Hematopoietic multipotent progenitor cell treated with erythropoietin and hydrocortisone succinate and interleukin-3 and kit ligand, for 6 days (in vitro differentiated cells): ENCODE measurements around the gene SCN5A.

Experiments
- DNase-seq: peaks from one replicate; pipeline ENCODE4 v3.0.0-alpha.2; 2015

Gene SCN5A

DNA sequence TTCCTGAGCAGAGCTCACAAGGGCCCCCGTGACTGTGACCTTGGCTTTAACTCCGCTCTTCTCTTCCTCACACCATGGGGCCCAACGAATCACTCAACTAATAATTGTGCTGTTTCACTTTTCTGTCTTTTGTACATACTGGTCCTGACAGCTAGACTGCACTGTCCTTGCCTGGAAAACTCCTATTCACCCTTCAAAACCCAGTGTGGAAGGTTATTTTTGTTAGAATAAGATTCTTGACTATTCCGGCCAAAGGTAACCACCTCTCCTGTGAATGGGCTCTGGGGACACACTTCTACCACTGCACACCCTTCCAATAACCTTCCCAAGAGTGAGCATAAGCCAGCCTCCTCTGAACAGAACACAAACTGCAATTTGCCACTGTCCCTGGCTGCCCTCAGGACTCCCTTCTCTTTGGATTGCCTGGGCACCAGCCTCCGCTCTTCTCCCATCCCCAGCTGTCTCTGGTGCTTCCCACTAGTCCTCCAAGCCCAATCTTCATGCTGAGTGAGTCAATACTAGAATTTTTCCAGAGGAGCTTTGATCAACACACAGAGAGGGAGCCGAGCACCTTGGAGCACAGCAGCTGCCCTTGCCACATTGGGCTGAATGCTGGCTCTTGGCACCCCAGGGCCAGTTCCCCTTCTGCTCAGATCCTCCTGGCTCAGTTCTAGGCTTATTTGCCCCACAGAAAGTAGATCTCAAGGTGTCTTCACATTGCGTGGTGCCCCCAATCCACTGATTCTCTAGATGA, 2.1 kb downstream of the SCN5A start:
- no peak for DNase-seq

DNA sequence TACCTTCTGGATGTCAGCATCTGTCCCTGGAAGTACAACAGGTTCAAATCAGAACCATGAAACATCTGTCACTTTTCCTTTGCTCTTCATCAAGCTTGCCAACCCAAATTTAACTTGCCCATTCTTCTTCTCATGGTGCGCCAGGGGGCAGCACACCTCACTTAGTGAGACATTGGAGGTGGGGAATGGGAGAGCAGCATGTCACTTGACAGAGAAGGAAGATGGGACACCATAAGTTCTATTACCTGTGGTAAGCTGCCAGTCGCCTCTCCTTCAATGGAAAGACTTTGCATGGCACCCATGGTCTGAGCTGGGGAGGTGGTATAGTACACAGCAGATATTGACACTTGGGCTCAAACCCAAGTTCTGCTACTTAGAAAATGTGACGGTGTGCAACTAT, 2.9 kb downstream of the SCN5A start:
- peak; percentile 72 for DNase-seq

DNA sequence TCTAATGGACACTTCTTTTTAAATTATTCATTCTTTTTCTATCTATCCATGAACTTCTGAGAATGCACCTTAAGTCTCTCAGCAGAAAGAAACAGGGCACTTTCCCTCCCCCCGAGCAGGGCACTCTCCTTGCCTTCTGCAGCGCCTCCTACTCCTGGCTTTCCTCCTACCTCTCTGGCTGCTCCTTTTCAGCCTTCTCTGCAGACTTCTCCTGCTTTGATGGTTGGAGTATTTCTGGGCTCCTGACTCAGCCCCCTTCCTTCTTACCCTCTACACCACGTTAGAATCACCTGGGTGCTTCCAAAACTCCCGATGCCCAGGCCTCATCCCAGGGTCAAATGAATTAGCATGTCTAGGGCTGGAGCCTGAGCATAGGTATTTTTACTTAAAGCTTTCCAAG, 3.4 kb downstream of the SCN5A start:
- no peak for DNase-seq

DNA sequence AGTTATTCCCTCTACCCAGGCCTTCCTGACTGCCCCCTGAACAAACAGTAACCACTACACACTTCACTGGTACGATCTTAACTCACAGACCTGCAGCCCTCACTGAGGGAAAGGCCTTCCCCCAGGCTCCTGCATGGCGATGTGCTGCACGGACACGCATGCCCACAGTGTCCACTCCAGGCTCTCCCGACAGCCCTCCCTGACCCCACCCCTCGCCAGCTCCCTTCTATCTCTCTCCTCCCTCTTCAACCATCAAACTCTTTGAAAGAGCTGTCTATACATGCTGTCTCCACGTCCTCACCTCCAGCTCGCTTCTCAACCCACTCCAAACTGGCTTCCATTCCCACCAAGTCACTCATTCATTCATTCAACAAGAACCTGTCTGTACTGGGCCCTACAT, 3.9 kb downstream of the SCN5A start:
- no peak for DNase-seq

DNA sequence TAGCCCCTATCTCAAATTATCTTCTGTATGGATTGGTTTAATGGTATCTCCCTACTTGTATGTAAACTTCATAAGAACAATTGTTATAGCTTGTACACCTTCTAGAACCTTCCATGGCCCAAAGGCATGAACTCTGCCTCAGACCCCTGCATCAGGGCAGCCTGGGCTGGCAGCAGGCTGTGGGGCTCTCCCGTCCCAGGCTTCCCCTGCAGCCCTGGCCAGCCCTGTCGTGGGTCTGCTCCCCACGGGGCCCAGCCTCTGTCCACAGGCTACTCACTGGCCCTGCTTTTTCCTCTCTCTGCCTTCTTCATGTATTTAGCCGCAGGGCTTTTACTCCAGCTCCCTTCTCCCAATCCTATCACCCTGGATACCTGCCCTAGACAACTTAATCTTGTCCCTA, 4.4 kb downstream of the SCN5A start:
- no peak for DNase-seq

DNA sequence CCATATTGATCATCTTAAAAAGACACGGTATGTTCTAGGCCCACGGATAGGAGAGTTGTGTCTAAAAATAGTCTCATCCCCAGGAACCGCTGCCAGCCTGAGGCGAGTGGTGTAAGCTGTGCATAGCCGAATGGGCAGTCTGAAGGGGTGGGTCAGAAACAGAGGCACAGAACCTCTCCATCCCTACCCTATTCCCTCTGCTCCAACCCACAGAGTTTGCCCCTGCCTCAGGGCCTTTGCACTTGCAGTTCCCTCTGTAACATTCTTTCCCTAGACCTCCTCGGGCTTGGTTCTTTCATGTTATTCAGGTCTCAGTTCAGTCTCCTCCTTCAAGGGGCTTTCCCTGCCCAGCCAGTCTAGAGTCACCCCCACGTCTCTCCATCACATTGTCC, 4.8 kb downstream of the SCN5A start:
- DNase-seq: no peak

DNA sequence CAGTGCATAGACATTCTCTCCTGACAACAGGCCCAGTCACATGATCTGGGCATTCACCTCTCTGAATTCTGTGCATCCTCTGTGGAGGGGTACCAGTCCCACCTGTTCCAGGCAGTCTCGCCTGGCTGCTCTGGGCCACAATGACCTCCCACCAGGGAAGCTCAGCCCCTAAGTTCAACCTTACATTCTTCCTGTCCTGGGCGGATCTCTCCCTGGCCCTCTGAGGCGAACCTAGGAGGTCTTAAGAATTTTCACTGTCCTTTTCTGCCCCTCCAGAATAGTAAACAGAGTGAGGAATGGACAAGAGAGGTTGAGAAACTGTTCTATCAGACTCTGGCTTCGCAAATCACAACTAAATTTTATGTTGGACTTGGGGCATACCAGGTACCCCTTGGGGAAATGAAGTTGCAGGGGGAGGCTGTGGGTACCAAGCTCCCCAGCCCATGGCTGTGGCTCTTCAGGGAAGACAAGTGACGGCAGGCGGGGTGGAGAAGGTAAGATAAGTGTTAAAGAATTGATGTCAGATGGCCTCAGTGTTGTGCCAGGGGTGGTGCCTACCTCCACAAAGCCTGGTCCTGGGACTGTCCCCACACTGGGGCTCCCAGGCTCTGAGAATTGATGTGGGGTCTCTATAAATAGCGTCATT, 5.3 kb downstream of the SCN5A start:
- no peak for DNase-seq

DNA sequence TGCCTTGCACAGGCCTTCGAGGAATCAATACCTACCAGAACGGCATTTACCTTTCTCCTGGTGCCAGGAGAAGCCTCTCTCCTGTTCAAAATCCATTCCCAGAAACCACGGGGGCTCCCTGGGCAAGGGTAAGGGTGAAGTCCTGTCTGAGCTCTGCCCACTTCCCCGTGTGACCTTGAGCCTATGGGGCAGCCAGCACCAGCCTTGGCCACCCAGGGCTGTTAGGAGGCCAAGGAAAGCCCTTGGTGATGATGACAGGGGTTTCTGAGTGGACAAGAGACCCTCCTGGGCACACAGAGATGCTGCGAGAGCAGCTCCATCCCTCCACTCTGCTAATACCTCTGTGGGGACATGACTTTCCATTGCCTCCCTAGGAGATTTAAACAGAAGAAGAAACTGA, 5.9 kb downstream of the SCN5A start:
- no peak for DNase-seq

DNA sequence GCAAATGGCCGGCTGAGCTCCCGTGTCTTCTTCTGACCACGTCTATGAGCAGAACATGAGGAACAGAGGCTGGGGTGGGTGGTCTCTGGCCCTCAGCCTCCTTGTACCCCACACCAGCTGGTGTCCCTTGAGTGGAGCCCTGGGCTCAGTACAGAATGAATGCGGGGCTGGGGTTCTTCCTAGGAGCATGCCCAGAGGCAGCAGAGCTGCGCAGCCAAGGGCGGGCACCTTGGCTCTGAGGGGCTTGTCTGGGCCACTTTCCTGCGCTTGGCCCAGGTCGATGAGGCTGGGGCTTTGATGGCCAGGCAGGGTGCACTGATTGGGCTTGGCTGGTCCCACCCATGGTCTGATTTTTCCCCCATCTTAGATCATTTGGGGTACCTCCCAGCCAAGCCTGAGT, 6.4 kb downstream of the SCN5A start:
- no peak for DNase-seq

DNA sequence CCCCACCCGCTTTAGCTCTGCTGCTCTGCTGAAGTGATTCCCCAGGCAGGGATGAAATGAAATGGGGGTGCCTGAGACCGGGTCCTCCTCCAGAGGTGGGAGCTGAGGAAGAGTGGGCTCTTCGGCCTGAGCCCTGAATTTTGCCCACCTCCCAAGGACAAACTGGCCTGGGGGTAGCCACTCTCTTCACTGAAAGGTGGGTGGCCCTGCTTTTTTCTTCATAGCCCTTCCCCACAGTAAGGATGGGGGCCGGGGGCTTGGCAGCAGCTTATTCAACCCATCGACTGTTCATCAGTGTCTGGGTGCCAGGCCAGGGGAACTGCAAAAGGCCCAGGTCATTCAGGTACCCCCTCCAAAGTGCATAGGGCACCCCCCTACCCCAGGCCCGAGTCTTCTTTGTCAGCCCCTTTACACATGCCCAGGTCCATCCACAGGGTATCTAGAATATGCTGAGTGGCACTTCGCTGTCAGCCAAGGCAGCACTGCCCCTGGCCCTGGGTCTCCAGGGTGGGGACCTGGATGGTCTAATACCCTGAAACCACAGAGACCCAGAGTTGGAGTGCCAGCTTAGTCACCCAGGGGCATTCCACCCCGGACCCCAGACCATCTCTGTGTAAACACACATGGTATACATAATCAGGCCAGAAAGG, 7.9 kb downstream of the SCN5A start:
- no peak for DNase-seq

DNA sequence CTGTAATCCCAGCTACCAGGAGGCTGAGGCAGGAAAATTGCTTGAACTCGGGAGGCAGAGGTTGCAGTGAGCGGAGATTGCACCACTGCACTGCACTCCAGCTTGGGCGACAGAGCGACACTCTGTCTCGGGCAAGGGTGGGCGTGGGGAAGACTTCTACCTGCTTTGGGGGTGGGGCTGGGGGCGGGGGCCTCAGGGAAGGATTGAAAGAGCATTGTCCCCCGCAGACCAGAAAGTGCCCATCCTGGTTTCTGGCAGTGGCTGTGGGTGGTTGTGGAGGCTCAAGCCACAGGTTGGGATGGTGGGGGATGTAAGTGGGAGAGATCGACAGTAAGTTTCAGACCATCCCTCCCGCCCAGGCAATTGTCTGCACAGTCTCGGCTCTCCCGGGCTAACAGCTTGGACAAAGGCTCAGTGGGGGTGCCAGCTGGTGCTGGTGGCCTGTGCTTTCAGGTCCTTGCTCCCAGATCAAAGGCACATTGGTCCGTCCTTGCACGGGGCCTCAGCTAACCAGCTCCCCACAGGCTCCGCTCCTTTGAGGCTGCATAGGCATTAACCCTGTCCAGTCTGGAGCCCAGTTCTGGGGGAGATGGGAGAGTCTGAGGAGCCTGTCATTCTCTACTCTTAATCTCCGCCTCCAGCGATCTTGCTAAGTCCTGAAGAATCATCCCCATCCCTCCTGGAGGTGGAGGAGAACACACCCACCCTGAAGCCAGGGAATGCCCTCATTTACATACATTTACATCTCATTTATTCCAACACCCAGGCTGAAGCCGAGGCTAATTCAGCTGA, 8.6 kb downstream of the SCN5A start:
- DNase-seq: no peak

DNA sequence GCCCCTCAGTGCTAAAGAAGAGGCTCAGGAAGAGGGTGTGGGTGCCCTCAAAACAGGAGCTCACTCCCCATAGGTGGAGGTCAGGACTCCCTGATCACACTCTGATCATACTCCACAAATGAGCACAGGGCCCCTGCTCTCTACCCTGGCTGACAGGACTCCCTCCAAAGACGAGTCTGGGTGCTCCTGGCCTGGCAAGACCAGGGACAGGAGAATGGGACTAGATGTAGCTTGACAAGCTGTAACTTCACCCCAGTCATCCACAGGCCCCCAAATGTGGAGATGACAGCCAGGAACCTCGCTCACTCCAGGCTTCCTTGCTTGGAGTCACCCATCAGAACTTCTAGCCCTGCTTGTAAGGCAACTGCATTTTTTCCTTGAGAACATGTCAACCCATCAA, 11.1 kb downstream of the SCN5A start:
- DNase-seq: no peak

DNA sequence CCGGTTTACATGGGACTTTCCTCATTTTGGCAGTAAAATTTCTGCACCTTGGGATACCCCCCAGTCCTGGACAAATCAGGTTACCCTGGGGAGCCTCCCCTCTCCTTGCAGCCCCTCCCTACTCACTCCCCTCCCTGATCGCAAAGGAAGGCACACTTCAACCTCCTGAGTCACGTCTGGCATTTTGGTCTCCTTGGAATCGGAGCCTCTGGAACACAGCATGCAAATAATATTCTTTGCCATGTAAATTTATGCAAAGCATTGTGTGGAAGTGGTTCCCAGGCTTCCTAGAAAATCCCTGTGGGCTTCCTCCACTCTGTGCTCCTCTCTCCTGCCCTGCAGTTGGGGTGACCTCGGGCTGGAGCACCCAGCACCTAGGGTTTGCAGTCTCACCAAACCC, 11.6 kb downstream of the SCN5A start:
- DNase-seq: no peak

DNA sequence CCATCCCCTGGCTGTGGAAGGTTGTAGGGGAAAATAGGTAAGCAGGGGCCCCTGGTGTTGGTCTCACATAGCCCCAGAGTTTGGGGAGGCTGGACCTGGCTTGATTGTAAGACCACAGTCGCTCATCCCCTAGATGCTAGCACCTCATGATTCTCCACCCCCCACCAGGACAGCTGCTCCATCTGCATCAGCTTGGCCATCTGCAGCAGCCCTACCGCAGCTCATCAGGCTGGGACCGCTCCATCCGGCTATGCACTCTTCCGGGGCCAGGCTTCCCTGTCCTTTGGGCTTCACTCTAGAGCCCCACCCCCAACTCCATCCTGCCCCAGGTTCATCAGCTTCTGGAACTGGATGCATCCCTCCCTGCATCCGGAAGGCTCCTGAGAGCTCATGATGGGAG, 12.6 kb downstream of the SCN5A start:
- DNase-seq: no peak

DNA sequence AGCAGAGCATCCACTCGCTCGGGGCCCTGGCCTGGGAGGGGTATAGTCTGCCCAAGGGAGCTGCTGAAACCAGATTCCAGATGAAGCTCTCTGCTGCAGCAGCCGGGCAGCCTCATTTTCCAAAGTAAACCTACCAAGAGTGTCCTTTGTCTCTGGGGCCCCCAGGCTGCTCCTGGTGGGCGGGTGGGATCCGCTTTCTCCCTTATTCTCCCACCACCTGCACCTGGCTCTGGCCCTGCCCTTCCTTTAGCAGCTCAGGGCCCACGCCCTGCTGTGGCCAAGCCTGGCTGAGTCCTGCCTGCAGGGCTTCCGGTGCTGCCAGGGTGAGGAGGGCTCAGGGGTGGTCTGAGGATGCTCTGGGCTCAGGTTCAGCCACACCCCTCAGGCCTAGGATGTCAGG, 13.0 kb downstream of the SCN5A start:
- DNase-seq: no peak

DNA sequence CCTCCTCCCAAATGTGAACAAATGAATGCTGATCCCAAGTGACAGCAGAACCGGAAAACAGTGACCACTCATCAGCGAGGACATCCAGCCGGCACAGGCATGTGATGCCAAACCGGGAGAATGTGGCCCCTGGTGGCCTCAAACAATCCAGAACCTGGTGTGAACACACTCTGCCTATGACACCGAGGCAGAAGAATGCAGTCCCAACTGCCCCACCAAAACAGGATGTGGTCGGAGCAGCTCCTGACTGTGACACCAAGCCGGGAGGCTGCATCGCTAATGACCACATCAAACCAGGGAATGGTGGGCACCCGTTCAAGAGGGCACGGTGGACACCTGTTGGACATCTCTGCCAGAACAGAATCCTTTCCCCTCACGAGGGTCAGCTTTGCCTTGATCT, 15.4 kb downstream of the SCN5A start:
- DNase-seq: no peak

DNA sequence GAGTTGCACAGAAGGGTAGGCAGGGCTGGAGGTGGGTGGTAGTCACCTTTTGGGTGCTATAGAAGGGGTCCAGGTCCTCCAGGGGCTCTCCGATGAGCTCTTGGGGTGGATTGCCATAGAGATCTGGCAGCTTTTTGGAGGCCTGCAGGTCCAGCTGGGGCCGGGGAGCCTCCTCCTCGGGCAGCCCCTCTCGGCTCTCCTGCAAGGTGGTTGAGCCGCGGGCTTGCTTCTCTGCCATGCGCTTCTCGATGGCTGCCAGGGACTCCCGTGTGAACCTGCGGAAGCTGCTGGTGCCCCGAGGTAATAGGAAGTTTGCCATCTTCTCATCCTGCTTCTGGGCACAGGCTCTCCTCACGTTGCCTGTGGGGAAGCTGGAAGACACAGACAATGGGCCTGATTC, 16.5 kb downstream of the SCN5A start:
- no peak for DNase-seq

DNA sequence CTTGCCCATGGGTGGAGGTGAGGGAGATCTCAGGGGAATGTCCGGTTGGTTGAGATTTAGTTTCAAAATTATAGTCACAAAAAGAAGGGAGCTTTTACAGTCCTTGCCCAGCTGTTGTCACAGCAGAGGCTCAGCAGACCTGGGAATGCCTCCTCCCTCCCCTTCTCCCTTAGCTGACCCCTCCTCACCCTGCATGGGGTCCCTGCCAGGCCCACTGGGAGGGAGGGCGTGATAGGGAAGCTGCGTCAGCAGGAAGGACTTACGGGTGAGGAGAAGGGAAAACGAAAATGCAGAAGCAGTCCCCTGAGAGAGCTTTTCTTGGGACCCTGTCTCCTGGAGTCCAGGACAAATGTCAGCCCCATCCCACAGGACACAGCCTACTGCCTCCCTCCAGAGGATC, 18.9 kb downstream of the SCN5A start:
- DNase-seq: no peak

DNA sequence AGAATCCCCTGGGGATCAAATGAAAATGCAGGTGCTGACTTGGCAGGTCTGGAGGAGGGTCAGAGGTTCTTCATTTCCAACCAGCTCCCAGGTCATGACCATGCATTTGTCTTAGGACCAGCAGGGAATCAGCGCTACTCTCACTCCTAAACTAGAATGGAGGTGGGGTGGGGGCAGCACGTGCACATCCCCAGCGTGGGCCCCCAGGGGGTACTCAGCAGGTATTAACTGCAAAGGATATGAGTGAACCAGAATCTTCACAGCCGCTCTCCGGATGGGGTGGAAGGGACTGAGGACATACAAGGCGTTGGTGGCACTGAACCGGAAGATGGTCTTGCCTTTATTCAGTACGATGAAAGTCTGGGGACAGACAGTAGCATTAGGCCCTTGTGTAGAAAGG, 19.4 kb downstream of the SCN5A start:
- no peak for DNase-seq

DNA sequence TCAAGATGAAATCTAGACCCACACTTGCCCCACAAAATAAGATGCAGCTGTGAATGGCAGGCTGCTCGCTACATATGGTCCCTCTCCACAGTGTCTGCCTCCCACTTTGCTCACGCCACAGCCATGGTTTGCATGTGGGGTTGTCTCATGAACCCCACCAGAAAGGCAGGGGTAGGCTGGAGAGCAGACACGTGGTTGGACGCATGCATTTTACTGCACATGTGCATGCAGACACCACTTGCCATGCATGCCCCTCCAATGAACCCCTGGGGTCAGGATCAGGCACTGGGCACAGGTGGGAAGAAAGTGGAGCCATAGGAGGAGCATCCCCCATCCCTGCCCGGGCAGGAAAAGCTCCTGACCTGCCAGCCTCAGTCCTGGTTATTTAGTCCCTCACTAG, 20.7 kb downstream of the SCN5A start:
- no peak for DNase-seq

DNA sequence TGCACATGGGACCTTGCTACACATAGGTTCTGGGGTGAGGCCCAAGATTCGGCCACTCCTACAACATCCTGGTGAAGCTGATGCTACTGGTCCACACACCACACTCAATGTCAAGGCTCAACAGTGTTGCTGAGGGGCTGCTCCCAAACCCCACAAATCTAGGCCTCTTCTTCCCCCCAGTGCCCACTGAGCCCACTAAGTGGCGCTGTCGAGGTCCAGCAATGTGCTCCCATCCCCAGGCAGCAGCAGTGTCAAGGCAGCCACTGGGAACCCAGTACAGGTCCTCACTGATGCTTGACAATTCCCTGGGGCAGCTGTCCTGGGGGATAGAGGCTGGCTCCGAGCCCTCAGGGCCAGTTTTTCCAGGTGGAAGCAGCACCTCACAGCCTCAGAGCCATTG, 21.5 kb downstream of the SCN5A start:
- DNase-seq: peak; percentile 44

DNA sequence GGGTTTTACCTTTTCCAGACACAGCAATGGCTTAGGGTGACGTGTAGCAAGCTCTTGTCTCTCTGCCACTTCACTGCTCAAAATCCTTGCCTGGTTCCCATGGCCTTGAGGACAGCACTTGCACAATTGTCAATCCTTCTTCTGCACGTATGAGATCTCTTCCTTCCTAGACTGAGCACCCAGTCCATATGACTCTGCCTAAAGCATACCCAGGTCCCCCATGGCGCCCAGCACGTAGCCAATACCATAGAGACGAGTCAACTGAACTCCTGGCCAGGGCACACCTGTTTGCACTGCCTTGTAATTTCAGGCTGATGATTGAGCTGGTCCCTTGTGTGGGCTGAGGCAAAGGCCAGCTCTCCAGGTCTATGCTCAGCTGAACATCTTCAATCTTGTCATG, 23.3 kb downstream of the SCN5A start:
- no peak for DNase-seq

DNA sequence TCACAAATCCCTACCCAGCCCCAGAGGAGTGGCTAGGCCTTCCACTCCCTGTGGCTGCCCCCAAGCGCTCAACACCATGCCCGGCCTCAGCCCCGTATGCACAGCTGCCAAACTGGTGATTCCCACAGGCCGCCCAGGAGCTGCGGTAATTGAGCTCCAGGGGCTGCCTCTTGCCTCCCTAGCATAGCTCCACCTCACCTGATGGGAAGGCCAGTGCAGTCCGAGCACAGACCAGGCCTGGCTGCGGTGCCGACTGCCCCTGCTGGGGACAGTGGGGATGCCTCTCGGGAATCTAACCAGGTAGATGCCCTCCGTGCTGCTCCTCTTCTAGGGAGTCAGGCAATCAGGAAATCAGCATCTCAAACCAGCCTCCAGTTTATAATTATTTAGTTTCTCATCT, 25.9 kb downstream of the SCN5A start:
- no peak for DNase-seq

DNA sequence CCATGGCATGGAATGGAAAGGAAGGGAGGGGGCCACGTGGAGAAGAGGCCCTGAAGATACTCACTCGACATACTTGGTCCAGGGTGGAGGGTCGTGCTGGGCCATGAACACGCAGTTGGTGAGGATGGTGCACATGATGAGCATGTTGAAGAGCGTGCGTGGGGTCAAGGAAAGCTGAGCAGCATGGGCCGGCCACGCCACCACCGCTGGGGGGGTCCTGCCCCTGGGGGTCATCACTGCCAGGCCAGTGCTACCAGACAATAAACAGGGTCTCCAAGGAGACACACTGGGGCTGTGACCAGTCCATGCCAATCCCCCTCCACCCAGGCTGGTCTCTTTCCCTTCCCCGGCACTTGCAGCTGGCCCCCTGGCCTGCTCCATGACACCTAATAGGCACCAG, 27.2 kb downstream of the SCN5A start:
- DNase-seq: no peak
